Left lung (tissue), 10 donors: Measurements from ENCODE around the gene LRMDA. TPM values are rescaled to one million over a fixed set of nuclear protein-coding genes. Genes with fewer than 3 reads are reported as not detected.

Source experiments
- ATAC-seq: fragments of 200-7000 bp; cut with Tn5 transposase; one replicate; pipeline ENCODE4 v1.9.1; 2020; ENCODE audit warnings: moderate library complexity
- DNase-seq, 4 donors: peaks; one replicate each; pipeline ENCODE4 v3.0.0-alpha.2; 2013 to 2020
- H3K27ac ChIP-seq, 2 donors: fragments of 200-600 bp; sonication (generic) in 1 of 2; one replicate each; pipeline versions ENCODE4 v1.5.0 to v1.8.0; 2020 to 2021
- H3K27me3 ChIP-seq, 2 donors: fragments of 200-600 bp; sonication (generic) in 1 of 2; one replicate each; pipeline versions ENCODE4 v1.5.0 to v1.8.0; 2020 to 2021
- H3K36me3 ChIP-seq, 2 donors: fragments of 200-600 bp; sonication (generic) in 1 of 2; one replicate each; pipeline versions ENCODE4 v1.5.0 to v1.8.0; 2020 to 2021
- H3K4me1 ChIP-seq, 2 donors: fragments of 200-600 bp; one replicate each; pipeline ENCODE4 v1.8.0; 2021
- H3K4me3 ChIP-seq, 2 donors: fragments of 200-600 bp; sonication (generic) in 1 of 2; one replicate each; pipeline versions ENCODE4 v1.5.0 to v1.8.0; 2020 to 2021; ENCODE audit warnings: mild to moderate bottlenecking in 1 of 2
- H3K9me3 ChIP-seq, 2 donors: fragments of 200-600 bp; sonication (generic) in 1 of 2; one replicate each; pipeline versions ENCODE4 v1.5.0 to v1.8.0; 2020 to 2021
- CTCF ChIP-seq, 2 donors: fragments of 200-600 bp; sonication (generic) in 1 of 2; IDR thresholded peaks; one replicate each; pipeline versions ENCODE4 v1.5.0 to v1.8.0; 2021; ENCODE audit warnings: antibody characterized with exemption in 2 of 2
- intact Hi-C, 2 donors: fragments of 100-400 bp; cut with DNase I; formaldehyde crosslinking; loops; one replicate each; pipeline versions ENCODE4 v1.11.2 to v1.14.2; 2022
- polyA plus RNA-seq, 6 donors: library from polyadenylated mRNA; unstranded; fragments of 120-200 nt; gene quantifications; one replicate each; pipeline ENCODE4 v1.2.1, GENCODE V29; 2013; ENCODE audit not compliant: insufficient read length in 6 of 6
- total RNA-seq, 2 donors: library from RNA; stranded (reverse); fragmentation: NEBNext Ultra II Directional; extraction: Animal tissue kit (Norgen Biotek cat#: 25700); gene quantifications; one replicate each; pipeline ENCODE4 v1.2.1, GENCODE V29; 2021
- donor health status: DM: no; HTN: yes; CAD: no.
- donor health status: DM: no; HTN: no; CAD: no.

Gene LRMDA
- total and polyA plus RNA-seq, 8 donors = 13.9 to 23.6 (median 18.7) TPM

- DNase-seq (no peak), ATAC-seq (peak; percentile 26)
- H3K9me3 ChIP-seq = no peaks in the 10 kb centered on the region
- no peaks in the 10 kb centered on the region for H3K27me3 ChIP-seq
- H3K36me3 ChIP-seq = no peaks in the 10 kb centered on the region
- TF ChIP-seq CTCF (IDR thresholded peaks at IDR 0.05) = no peak
- H3K27ac ChIP-seq = no peak overlapping the region
- H3K4me1 ChIP-seq = no peaks in the 10 kb centered on the region
- intact Hi-C loops = no loop called here
- H3K4me3 ChIP-seq = no peak overlapping the region
These were observed 649.0 kb downstream of the LRMDA start for GRCh38 chr10:76080451-76080850.

GRCh38 chr10:76080991-76081390 lies 649.6 kb downstream of the LRMDA start:
- Histone ChIP-seq H3K36me3 (no peaks in the 10 kb centered on the region), H3K4me3 (no peak overlapping the region), H3K9me3 (no peaks in the 10 kb centered on the region), H3K27me3 (no peaks in the 10 kb centered on the region), H3K27ac (no peak overlapping the region), H3K4me1 (no peaks in the 10 kb centered on the region)
- no peak for TF ChIP-seq CTCF (IDR thresholded peaks at IDR 0.05)
- no peak for ATAC-seq
- intact Hi-C loops = no loop called here
- no peak for DNase-seq

GRCh38 chr10:76082232-76082631 lies 650.8 kb downstream of the LRMDA start:
- no peaks in the 10 kb centered on the region for H3K9me3 ChIP-seq
- H3K27ac ChIP-seq = no peak overlapping the region
- no peaks in the 10 kb centered on the region for H3K4me1 ChIP-seq
- no peaks in the 10 kb centered on the region for H3K27me3 ChIP-seq
- H3K36me3 ChIP-seq = no peaks in the 10 kb centered on the region
- H3K4me3 ChIP-seq = no peak overlapping the region
- no peak for TF ChIP-seq CTCF (IDR thresholded peaks at IDR 0.05)
- ATAC-seq (no peak), DNase-seq (no peak)
- intact Hi-C loops = no loop called here

GRCh38 chr10:76082956-76083355 lies 651.5 kb downstream of the LRMDA start:
- DNase-seq (no peak), ATAC-seq (no peak)
- Histone ChIP-seq H3K36me3 (no peaks in the 10 kb centered on the region), H3K27me3 (no peaks in the 10 kb centered on the region), H3K4me1 (no peaks in the 10 kb centered on the region), H3K4me3 (no peak overlapping the region), H3K27ac (no peak overlapping the region), H3K9me3 (no peaks in the 10 kb centered on the region)
- intact Hi-C loops = no loop called here
- TF ChIP-seq CTCF (IDR thresholded peaks at IDR 0.05) = no peak

GRCh38 chr10:76085002-76085816 lies 653.8 kb downstream of the LRMDA start:
- intact Hi-C loops = no loop called here
- no peaks in the 10 kb centered on the region for H3K4me1 ChIP-seq
- H3K27me3 ChIP-seq = no peaks in the 10 kb centered on the region
- no peak for TF ChIP-seq CTCF (IDR thresholded peaks at IDR 0.05)
- H3K4me3 ChIP-seq = no peak overlapping the region
- H3K27ac ChIP-seq = no peak overlapping the region
- H3K36me3 ChIP-seq = no peaks in the 10 kb centered on the region
- no peak for ATAC-seq
- no peaks in the 10 kb centered on the region for H3K9me3 ChIP-seq
- DNase-seq = no peak
